Activated effector memory CD4-positive, alpha-beta T cell treated with anti-CD3 and anti-CD28 coated beads, Interleukin-2, amount 50 U/mL, for 16 hours (primary cell): ENCODE data around the gene HGFAC.

Source experiments
- DNase-seq: peaks from one replicate; pipeline ENCODE4 v3.0.0-alpha.2; 2020

The HGFAC gene

GRCh38 chr4:3476936-3477749 is 35.4 kb downstream of the HGFAC start:
- no peak for DNase-seq

DNA sequence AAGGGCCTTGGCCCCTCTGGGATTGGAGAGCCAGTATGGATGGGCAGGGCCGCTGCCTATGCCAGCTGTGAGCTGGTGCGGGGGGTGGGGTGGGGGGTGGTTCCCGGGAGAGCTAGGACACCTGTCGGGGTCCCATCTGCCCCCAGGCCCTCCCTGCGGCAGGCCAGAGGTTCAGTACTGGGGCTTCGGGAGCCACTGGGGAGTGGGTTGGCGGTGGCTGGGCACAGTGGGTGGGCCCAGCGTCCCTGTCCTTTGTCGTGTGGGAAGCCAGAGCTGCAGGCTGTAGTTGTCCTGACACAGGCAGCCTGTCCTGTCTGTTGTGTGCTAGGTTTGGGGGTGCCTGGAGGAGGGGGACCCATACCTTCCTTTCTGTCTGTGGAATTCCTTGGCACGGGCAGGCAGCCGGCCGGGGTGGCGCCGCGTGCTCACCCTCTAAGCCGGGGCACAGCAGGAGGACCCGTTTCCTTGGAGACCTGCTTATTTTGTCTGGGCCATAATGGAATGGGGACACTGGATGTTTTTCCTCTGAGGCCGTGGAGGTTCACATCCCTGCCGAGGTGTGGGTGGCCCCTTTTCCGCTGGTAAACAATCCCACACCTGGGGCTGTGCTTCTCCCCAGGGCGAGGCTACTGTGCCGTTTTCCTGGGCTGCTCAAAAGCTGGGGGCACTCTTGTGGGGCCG is 36.1 kb downstream of the HGFAC start:
- no peak for DNase-seq

DNA sequence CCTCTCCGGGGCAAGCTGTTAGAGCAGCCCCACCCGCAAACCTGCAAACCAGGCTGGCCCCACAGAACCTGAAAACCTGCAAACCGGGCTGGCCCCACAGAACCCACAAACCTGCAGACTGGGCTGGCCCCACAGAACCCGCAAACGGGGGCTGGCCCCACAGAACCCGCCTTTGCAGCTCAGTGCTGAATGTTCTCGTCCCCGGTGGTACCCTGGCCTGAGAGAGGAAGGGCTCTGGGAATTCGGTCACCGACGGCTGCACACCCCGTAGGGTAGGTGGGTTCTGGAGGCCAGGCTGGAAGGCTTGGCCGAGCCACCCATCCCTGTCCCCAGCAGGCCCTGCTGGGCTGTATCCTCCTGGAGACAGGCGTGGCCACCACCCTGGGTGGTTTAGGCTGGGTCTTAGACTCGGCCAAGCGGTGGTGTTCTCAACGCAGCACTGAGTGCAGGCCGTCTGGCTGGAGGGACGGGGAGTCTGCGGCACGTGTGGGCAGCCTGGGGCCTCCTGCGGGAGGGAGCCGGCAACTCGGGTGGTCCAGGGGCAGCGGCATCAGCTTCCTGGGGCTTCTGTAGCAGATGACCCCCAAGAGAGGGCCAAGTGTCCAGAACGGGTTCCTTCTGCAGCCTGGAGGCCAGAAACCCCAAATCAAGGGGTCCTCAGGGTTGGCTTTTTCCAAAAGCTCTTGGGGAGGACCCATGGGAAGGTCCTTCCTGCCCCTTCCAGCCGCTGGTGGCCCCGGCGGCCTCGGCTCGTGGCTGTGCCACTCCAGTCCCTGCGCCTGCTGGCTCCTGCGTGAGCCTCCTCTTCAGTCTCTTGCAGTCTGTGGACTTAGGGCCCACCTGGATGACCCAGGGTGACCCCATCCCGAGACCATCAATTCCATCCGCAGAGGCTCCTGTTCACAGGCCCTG is 36.9 kb downstream of the HGFAC start:
- no peak for DNase-seq

GRCh38 chr4:3479358-3480101 is 37.8 kb downstream of the HGFAC start:
- no peak for DNase-seq

- peak; percentile 90 for DNase-seq
Measured at GRCh38 chr4:3480528-3481112, 38.9 kb downstream of the HGFAC start.

DNA sequence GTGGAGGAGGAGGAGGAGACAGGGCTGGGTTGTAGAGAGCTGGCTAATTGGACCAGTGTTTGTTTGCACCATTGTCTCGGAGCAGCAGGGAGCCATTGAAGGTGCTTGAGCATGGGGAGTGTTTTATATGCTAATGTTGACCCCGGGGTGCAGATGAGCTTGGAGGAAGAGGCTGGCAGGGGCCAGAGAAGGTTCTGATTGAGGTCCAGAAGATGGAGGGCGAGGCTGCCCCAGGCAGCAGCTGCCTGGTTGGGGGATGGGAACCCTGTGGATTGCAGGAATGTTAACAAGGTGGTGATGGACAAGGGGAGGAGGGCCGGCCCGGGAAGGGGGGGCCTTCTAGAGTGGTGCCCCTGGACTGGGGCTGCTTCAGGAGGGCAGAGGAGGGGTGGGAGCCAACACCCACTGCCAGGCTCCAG is 39.4 kb downstream of the HGFAC start:
- no peak for DNase-seq

DNA sequence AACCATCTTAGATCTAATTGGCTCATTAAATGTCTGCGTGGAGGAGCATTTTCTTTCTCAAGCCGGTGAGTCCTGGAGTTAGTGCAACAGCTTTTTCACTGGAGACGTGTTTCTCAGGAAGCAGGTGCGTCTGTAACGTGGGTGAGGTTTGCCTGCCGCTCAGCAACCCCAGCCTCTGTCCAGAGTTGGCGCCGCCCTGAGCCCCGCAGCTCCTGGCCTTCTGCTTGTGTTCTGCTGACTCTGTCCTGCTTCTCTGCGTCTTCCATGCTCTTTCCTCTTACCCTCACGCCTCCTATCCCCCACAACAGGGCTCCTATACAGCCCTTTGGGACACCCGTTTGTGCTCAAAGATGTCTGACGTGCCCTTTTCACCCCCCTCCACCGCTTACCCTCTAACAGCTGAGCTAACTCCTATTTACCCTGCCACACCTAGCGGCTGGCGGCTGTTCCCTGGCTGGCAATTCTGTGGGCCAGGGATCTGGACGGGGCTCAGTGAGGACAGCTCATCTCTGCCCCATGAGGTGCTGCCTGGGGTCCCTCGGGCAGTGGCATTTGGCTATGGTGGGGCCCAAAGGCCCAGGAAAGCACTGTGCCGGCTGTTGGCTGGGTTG is 40.1 kb downstream of the HGFAC start:
- no peak for DNase-seq

DNA sequence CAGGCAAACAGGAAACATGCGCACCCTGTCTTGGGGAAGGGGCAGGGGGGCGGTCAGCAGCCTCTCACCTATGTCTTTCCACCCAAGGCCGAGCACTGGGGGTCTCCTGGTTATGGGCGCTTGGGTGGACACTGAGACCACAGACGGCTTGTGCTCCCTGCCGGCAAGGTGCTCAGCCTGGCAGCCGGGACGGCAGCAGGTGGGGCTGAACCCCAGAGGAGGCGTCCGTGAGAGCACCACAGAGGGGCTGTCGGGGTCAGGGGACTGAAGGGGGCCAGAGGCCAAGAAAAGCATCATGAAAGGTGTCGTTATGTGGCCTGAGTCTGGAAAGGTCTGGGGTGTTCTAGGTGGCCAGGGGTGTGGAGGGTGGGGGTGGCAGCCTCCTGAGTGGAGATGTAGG is 40.9 kb downstream of the HGFAC start:
- no peak for DNase-seq

- DNase-seq: no peak
Measured at GRCh38 chr4:3483471-3483921, 41.7 kb downstream of the HGFAC start.

GRCh38 chr4:3484057-3484973 is 42.5 kb downstream of the HGFAC start:
- no peak for DNase-seq

DNA sequence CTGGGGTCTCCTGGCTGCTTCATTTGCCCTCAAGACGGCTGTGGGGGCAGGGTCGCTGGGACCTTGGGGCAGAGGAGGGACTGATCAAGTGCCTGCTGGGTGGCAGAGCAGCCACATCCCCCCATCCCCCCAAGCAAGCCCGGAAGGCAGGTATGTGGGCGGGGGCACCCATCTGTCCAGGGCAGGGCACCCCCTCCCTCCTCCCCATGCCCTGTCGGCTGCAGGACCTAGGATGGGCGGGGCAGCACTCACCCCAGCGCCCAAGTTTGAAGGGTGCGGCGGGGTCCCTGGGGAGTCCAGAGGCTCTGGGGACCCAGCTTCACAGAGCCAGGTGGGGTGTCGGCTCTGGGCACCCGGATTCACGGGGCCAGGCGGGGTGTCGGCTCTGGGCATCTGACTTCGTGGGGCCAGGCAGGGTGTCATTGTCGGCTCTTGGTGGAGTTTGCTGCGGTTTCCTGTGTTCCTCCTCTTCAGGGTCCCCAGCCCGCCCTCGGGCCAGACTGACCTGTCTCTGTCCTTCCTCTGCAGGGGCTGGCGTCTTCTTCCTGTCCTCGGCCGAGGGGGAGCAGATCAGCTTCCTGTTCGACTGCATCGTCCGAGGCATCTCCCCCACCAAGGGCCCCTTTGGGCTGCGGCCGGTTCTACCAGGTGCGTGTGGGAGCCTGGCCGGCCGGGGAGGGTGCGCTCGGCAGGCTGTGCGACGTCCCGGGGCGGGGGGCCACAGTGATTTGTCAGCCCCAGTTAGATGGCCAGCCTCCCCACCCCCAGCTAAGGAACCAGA is 43.4 kb downstream of the HGFAC start:
- DNase-seq: no peak

- DNase-seq: no peak
Measured at GRCh38 chr4:3485886-3486540, 44.2 kb downstream of the HGFAC start.

- DNase-seq: no peak
Measured at GRCh38 chr4:3486541-3487540, 45.1 kb downstream of the HGFAC start.

- DNase-seq: no peak
Measured at GRCh38 chr4:3487861-3488260, 46.1 kb downstream of the HGFAC start.

GRCh38 chr4:3488820-3489219 is 47.1 kb downstream of the HGFAC start:
- no peak for DNase-seq

DNA sequence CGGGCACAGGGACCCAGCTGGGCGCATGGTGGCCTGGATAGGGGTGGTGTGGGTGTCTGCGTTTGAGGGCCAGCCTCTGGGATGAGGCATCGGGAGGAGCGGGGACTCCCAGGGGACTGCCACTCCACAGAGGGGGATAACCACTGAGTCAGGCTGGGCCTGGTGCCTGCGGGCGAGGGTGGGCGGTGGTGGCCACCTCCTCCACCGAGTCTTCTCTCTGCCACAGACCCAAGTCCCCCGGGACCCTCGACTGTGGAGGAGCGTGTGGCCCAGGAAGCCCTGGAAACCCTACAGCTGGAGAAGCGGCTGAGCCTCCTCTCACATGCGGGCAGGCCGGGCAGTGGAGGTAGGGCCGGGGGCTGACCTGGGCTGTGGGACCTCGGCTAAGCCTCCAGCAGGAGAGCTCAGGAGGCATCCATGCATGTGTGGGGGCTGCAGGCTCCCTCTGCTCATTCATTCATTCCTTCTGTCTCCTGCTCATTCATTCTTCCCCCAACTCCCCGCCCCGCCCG is 47.7 kb downstream of the HGFAC start:
- DNase-seq: no peak

DNA sequence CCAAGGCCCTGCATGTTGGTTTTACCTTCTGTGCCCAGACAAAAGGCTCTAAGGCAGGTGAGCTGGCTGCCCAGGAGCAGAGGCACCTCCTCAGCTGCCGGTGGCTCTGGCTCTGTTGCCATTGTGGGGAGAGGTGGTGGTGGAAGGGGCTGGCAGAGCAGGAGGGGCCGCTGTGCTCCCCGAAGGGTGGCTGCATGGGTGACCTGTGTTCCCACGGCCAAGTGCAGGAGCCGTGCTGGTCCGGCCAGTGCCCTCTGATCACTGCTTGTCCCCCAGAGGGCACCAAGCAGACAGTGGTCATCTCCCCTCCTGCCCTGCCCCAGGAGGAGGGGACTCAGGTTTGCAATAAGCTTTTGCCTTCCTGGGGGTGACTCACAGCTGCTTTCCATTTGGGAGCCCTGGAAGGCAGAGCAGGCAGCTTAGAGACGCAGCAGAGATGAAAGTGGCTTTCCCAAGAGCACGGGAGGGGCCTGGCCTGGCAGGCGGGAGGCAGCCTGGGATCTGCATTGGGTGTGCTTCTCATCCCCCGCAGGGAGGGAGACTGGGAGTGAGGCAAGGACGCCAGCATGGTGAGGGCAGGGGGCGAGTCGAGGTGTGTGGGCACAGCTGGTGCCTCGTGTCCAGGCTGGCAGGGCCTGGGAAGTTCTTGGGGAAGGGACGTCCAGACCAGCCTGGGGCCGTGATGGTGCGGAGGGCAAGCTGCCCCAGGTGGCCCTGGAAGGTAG is 50.1 kb downstream of the HGFAC start:
- DNase-seq: no peak
